Activated CD8-positive, alpha-beta memory T cell treated with anti-CD3 and anti-CD28 coated beads, Interleukin-2, amount 50 U/mL, for 24 hours (primary cell): Measurements from ENCODE around the gene SLC2A4.
"Not testable (repeated sequence)": the region's sequence is repeated elsewhere in the genome, so short reads cannot be mapped to it uniquely, and the experiment has no call there.

Experiments used
- DNase-seq: peaks from one replicate; pipeline ENCODE4 v3.0.0-alpha.2; 2020; ENCODE audit errors: extremely low read depth

SLC2A4 gene

DNA sequence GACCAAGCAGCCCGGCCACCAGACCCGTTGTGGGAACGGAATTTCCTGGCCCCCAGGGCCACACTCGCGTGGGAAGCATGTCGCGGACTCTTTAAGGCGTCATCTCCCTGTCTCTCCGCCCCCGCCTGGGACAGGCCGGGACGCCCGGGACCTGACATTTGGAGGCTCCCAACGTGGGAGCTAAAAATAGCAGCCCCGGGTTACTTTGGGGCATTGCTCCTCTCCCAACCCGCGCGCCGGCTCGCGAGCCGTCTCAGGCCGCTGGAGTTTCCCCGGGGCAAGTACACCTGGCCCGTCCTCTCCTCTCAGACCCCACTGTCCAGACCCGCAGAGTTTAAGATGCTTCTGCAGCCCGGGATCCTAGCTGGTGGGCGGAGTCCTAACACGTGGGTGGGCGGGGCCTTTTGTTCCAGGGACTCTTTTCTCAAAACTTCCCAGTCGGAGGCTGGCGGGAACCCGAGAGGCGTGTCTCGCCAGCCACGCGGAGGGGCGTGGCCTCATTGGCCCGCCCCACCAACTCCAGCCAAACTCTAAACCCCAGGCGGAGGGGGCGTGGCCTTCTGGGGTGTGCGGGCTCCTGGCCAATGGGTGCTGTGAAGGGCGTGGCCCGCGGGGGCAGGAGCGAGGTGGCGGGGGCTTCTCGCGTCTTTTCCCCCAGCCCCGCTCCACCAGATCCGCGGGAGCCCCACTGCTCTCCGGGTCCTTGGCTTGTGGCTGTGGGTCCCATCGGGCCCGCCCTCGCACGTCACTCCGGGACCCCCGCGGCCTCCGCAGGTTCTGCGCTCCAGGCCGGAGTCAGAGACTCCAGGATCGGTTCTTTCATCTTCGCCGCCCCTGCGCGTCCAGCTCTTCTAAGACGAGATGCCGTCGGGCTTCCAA is at the start of gene SLC2A4:
Gene SLC2A4 (plus strand): TSS at position 645 of the 879 bp plus-strand sequence. CDS start 217 bp downstream, at position 862.
- DNase-seq: peak; percentile 69

DNA sequence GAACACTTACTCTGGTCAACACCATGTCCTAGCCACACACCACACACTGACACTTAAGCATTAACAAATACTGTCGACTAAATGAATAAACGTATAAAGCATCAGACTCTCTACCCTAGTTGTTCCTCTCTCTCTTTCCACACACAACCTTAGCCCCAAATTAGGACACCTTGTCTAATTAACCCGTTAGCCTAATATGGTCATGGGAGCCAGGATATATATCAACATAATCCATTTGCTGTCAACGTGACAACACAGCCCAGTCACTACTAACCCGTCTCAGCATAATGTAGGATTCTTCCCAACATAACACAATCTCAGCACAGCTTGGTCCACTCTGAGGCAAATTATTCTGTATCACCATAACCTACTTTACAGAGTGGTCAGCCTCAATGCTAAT is 49.4 kb upstream of the SLC2A4 start:
- DNase-seq: no peak

DNA sequence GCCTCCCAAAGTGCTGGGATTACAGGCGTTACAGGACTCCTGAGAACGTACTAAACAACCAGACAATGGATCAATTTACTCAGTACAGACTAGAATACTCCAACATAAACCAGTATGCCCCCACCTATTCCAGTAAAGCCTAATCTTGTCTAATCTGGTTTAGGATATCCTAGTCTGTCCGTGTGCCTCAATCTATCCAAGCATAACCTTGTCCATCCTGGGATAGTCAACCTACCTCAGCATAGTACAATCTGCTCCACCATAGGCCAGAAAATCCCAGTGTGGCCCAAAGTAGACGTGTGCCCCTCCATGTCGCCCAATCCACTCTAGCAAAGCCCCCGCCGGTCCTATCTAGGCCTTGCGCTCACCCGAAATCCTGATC is 47.8 kb upstream of the SLC2A4 start:
- DNase-seq: no peak

DNA sequence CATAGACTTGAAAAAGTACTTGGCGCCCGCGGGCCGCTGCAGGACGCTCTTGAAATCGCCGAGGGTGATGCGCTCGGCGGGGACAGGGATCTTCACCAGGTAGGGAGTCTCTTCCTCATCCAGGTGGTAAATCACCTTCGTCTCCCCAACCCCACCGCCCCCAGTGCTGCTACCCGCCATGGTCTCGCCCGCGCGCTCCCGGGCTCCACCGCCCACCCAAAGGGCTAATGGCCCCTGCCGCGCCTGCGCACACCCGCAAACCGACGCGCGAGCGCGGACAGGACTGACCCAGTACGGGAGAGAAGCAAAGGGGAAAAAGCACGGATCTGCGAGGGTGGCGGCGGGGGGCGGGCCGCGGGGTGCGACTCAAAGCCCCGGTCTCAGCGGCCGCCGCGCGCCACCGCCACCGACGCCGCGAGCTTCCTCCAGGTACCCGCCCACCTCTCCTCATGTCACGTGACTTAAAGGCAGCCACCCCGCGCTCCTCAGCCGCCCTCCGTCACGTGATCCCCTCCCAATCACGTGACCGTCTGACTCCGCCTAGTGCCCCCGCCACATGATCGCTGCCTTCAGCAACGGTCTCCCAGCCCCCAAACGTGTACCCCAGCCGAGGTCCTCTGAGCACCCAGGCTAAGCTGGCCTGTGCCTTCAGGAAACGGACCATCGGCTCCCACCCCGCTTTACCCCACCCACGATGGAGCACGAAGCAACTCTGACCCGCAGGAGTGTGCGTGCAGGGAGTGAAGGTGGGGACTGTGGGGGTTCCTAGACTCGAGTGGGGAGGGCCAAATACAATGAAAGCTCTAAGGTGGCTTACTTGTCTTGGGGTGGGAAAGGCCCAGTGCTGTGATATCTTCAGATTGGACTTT is 47.2 kb upstream of the SLC2A4 start, which contains the start of gene DVL2:
Gene DVL2 (minus strand): TSS at position 435 of the 869 bp plus-strand sequence. CDS start 255 bp downstream, at position 180.
- DNase-seq: peak; percentile 89

DNA sequence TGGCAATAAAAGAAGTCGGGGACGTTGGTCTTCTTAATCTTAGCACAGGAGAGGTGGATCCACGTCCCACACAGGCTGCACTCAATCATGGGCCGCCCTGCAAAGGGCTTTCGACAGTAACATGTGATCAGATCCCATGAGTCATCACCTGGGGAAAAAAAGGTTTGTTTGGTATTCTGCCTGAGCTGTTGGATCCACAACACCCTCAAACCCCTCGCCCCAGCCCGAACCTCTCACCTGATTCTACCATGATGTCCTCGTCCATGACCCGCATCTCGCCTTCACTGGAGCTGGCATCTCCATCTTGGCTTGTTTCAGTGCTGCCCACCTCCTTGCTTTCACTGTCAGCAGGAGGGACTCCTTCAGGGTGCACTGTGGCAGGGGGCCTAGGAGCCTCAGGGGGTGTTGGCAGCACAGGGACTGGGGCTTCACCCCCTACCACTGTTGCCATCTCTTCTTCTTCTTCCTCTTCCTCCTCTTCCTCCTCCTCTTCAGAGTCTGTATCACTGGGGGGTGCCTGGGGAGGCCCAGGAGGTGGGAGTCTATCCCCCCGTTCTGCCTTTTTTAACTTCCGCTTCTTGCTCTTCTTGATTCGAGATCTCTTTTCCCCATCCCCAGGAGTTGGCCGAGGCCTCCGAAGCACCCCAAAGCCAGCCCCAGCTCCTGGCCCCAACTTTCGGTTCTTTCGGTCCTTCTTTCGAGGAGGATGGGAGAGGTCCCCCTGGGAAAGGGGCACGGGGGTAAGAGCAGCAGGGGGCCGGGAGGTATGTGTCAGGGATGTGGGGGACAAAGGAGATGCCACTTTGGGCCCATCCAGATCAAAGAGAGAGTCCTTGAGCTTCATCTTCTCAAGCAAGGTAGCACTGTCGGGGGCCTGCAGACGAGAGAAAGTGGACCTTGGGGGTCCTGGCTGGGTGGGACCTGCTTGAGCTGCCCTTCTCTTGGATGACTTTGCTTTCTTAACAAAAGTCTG is 45.5 kb upstream of the SLC2A4 start:
- DNase-seq: no peak

DNA sequence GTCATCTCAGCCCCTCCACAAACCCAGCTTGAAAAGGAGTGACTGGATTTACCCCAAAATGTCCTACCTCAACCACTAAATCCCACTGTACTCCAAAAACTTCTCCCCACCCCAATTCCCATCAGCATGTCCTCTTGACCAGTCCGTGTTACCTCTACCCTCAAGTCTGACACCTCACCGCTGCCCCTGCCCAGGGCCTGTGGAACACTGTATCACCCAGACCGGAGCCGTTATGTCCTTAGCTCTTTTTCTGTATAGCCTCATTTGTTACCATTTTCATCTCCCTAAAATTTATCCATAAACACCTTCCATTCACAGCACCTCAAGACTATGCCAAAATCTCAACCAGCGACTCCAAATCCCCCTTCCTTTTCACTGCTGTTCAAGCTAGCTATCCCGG is 44.7 kb upstream of the SLC2A4 start:
- DNase-seq: no peak

DNA sequence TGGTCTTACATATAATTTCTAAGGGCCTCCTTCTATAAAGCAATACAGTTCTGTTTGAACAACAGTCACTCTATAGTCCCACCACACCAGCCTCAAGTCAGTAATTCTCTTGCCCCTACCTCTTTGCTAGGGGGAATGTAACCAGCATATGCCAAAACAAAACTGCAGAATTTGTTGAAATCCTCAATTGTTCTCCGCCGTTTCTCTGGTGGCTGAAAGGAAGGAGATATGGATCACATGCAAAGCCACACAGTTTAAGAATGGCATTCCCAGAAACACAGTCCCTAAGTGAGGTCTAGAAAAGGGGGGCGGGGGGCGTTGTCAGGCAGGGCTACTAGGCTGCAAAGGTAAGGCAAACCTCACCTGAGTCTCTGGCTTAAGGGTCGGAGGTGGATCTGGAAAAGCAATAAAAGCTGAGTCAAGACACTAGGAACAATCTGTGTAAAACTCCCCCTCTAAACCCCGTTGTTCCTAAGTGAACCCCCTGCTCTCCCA is 44.2 kb upstream of the SLC2A4 start:
- no peak for DNase-seq

DNA sequence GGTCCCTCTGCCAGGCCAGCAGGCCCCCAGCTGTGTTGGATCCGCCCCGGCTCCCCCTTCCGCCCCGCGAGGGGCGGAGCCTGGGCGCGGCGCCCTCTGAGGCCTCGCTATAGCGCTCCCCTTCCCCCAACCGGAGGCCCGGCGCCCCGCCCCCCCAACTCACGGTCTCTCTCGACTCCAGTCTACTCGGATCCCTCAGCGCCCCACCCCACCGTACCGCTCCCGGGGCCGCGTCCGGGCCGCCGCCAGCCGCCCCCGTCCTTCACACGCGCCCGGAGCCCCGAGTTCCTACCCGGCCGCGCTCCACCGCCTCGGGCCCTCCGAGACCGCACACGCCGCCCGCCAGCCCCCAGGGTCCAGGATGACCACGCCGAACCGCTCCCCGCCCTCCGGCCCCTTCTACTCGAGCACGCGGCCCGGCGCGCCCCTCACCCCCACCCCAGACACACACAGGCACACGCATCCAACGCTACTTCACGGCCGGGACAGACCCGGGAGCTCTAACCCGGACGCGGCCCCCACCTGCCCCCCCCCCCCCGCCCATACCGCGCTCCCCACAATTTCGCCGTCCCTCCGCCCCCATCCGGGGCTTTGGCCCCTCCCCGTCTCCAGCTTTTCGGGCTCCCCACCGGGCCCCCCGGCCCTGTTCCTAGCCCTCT is 43.6 kb upstream of the SLC2A4 start:
- peak; percentile 69 for DNase-seq

DNA sequence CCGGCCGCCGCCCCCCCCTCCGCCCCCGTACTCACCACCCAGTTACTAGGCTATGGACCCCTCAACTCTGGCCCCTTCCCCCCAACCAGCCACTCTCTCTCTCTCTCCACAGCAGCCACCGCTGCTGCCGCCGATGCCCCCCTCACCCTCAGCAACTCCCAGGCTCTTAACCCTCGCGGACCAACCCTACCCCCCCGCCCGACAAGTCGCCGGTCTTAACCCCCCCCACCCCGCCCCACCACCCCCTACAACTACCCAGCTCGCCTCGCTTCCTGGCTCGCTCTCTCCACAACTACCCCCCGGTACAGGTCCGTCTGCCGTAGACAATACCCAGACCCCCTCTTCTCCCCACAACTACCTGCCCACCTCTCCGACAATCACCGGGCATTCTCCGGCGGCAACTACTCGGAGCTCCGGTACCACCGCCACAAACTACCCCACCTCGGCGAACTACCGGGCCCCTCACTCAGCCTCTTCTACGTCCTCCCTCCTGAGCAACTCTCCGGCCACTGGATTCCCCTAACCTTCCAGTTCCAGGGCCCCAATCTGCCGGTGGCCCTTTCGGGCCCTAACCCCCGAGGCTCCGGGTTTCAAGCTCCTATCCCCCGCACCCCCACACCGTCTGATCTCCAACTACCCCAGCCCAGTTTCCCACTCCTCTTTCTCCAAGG is 43.0 kb upstream of the SLC2A4 start:
- DNase-seq: no peak

DNA sequence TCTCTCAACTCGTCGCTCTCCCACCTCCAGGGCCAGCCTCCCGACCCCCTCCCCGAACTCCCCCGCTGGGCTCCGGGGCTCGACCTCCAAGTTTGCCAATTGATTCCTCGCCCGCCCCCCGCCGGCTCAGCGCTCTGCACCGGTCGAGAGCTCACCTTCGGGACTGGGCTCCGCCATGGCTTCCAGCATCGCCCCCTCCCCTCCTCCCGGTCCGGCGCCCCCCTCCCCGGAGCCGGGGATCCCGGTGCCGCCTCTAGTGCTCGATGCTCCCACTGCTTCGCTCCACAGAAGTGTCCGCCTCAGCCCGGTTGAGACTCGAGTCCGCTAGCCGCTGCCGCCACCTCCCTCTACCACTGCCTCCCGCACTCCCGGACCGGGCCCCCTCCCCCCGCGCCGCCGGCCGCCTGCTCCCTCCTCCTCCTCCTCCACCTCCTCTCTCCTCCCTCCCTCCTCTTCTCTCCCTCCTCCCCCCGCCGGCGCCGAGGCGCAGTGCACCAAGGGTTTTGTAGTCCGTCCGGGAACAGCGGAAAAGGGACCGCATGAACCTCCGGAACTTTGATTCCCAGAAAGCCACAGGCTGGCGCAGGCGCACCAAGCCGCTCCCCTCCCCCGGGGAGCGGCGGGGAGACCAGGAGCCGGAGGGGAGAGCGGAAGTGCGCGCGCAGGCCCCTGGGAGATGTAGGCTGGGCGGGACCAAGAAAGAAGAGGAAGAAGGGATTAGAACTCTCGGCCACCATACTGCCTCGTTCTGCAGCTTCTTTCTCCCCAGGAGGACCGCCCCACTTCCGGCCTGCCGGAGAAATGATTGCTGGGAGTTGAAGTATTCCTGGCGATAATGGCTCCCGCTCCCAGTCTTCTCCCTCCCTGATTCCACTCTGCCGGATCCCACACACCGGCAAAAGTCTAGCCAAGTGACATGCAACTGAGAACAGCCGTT is 42.2 kb upstream of the SLC2A4 start, which contains the start of gene PHF23:
Gene PHF23 (minus strand): TSS at position 367 of the 937 bp plus-strand sequence. CDS start 178 bp downstream, at position 189.
- peak; percentile 94 for DNase-seq

DNA sequence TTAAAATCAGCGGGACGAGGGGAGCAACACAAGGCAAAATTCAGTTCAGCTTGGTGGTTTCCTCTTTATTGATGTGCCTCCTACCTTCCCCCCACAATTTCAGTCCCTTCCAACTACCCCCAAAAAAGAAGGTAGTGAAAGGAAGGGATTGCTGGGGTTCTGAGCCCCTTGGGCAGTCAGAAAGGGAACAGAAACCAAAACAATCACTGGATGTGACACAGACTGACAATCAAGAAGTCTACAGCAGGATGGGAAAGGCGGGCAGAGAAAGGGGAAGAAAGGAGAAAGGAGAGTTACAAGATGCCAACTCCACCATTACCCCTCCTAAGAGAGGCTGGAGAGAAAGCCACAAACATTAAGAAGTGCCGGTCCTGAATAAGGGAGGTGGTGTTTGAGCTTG is 41.1 kb upstream of the SLC2A4 start:
- no peak for DNase-seq

DNA sequence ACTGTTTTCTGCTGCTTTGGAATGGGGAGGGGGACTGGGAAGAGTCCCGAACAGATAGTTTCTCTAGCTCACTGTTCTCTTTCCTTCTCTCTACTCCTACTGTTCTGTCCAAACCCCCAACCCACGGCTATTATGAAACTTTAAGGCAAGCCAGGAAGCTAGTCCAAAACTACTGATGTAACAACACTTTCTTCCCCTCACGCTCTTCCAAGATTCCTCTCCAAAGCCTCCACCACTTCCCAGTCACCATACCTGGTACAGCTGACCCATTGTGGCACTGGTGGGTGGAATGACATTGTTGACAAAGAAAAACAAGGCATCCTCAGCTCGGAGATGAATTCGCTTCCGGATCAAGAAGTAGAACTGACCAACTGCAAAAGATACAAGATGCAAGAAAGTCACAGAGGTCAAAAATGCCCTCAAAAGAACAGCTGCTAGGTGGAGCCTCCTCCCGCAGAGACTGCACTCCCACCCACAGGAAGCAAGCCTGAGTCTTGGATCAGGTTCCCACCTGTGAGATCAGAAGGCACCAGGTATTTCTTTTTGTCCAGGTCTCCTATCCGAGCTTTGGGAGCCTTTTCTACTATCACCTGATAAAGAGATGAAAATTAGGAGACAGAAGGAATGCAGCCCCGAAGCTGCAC is 40.3 kb upstream of the SLC2A4 start:
- no peak for DNase-seq

DNA sequence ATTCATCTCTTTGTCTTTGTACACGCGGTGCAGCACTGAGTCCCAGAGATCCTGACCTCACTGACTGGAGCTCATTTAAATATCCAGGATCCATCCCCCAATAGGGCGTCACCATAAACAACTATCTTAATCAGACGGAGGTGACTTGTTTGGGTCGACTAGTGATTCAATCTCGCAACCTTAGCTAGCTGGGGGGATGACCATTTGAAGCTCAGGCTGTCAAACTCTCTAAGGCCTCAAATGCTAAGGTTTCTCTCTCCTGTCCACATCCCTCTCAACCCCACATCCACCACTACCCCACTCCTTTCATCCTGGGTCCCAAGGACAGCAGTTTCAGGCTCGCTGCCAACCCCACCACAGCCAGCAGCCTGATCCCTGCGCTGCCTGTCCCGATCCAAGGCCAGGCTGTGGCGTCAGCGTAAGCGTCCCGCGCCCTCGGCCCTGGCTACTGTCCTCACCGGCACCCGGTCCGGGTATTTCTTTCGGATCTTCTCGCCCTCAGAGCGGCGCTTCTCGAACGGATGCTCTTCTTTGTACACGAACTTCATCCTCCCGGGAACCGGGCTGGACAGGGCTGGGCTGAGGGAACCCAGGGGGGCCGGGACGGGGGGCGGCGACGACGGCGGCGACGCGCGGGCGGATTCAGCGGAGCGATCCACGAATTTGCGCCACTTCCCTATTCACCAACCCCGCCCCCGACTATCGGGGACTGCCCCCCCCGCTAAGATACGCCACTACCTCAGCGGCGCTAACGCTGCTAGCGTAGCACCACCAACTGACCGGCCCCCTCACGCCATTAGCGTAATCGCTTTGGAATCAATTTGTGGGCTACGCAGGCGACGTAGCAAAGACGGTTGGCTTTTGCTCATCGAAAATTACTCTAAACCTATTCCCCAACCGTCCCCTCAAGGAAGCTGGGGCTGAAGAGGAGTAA is 39.5 kb upstream of the SLC2A4 start, which contains the start of gene GABARAP:
Gene GABARAP (minus strand): TSS at position 667 of the 934 bp plus-strand sequence. CDS start 119 bp downstream, at position 548.
- peak; percentile 83 for DNase-seq

DNA sequence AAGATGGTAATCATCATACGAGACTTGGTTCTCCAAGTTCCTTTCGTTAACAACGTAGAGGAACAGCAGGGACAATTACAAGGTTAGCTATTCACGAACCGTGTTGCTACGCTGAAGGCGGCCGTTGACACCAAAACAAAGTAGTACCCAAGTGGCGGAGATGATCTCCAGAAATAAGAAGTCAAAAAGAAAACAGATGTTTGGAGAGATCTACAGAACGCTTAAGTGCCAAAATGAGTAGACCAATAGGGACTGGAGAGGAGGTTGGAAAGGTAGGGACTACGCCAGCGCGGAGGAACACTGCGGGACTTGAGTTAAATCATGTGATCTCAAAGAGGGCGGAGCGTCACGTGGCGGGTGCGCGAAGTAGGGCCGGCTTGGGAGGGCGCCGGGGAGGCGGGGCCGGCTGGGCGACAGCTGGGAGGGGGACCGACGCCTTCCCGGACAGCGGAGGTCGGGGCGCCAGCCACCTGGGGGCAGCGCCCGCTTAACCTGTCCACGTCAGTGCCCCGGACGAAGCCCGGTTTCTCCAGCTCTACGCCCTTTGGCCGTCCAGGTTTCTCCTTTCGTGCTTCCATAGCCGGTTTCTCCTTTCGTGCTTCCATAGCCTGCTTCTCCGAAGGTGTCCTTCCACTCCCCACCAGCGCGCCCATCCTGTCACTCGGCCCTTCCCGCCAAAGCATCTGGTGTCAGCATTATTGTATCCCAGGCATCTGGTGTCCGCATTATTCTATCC is 38.6 kb upstream of the SLC2A4 start:
- DNase-seq: peak; percentile 83

DNA sequence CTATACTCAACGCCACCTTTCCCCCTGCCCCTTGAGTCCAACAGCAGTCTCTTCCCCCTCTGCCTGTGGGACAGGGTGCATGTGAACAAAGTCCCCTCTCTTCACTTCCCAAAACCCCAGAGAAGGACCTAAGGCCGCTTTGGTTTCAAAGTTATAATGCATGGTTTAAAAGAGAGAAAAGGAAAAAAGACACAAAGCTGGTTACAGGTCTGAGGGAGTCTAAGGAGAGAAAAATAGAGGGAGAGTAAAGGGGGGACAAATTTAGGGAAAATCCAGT is 38.1 kb upstream of the SLC2A4 start:
- DNase-seq: no peak

DNA sequence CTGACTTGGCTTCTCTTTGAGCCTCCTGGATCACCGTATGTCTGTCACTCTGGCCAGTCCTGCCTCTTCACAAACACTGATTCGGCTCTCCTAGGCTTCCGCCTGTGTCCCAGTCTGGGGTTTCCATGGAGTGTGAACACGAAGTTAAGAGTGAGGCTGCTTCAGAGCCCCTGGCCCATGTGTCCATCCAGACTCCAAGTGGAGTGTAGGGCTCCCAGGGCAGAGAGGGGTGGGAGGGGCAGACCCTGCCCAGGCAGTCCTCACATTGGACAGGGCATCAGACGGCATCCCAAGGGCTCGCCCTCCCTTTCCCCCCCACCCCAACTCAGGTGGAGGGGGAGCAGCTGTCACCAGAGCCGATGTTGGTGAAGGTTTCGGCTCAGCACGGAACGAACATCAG is 37.7 kb upstream of the SLC2A4 start:
- DNase-seq: not testable (repeated sequence)

DNA sequence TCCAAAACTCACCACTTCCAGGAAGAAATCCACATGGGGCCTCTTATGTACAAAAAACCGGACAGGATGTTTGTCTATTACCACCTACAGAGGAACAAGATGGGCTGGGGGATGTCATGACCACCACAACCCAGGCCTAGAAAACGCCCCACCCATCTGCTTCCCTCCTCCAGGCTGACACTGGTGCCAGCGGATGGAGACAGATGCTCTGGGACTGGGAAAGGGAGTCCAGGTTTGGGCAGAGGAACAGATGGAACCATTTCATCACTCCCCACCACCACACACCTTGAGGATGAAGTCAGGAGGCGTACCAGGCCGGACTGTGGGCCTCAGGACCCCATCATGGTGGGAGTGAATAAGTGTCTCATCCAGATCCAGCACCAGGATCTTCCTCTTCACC is 34.7 kb upstream of the SLC2A4 start:
- no peak for DNase-seq
